ENCODE data around the gene GZF1.

Gene GZF1

GRCh38 chr20:23361476-23362391 is at the start of gene GZF1:
GZF1 (plus strand) TSS chr20:23362182; CDS start chr20:23364384, 2,202 bp downstream.
- no peak for FAIRE-seq

GRCh38 chr20:23313271-23313670 is 48.7 kb upstream of the GZF1 start:
- FAIRE-seq = no peak

- FAIRE-seq = no peak
These were observed 47.3 kb upstream of the GZF1 start for GRCh38 chr20:23314699-23315098.

DNA sequence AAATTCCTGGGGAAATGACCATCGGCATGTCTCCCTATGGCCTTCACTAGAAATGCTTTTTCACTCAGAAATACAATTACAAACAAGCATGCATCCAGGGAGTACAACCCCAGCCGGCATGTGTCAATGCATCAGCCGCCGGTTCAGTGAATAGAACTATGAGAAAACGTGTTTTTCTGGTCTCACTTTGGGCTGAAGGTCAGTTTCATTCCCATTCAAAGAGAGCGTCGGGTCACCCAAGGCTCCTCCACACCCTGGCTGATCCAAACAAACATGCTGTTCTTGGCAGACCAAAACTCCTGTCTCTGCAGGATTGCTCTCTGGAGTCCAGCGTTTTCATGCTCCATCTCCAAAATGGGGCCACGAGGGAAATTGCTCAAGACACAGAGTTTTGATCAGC is 46.9 kb upstream of the GZF1 start:
- FAIRE-seq = no peak

- FAIRE-seq = no peak
These were observed 45.4 kb upstream of the GZF1 start for GRCh38 chr20:23316626-23317025.

DNA sequence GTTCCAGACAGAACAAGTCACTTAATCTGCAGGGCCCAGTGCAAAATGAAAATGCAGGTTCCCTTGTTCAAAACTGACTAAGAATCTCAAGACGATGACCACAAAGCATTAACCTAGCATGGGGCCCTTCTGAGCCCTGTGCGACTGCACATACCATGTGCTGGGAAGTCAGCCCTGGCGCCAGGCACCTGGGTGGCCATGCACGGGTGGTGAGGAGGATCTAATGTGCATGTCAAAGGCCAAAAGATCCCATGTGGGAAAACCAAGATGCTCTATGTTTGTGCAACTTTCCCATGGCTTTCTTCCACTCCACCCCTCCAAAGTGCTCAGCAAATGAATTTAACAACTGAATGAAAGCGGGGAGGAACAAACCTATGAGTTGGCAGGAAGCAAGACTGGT is 44.9 kb upstream of the GZF1 start:
- FAIRE-seq = no peak

DNA sequence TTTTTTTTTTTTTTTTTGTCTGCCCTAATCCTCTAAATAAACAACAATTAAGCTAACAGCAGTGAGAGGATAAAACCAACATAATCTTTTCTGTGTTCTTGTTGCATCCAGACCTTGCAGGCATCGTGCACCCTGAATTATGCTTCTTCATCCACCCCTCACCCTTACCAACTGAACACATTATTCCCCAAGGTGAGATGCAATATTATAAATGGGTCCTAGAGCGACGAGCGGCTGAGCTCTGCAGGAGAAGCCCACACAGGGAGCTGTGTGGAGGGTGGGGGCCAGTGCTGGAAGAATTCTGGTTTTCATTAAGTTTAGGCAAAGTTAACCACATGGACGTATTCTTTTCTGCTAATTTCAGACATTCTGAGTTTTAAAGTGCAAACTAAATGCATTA is 43.6 kb upstream of the GZF1 start:
- FAIRE-seq = no peak

GRCh38 chr20:23320317-23320716 is 41.7 kb upstream of the GZF1 start:
- no peak for FAIRE-seq

GRCh38 chr20:23325107-23325506 is 36.9 kb upstream of the GZF1 start:
- FAIRE-seq = no peak

GRCh38 chr20:23326774-23327173 is 35.2 kb upstream of the GZF1 start:
- FAIRE-seq = no peak

DNA sequence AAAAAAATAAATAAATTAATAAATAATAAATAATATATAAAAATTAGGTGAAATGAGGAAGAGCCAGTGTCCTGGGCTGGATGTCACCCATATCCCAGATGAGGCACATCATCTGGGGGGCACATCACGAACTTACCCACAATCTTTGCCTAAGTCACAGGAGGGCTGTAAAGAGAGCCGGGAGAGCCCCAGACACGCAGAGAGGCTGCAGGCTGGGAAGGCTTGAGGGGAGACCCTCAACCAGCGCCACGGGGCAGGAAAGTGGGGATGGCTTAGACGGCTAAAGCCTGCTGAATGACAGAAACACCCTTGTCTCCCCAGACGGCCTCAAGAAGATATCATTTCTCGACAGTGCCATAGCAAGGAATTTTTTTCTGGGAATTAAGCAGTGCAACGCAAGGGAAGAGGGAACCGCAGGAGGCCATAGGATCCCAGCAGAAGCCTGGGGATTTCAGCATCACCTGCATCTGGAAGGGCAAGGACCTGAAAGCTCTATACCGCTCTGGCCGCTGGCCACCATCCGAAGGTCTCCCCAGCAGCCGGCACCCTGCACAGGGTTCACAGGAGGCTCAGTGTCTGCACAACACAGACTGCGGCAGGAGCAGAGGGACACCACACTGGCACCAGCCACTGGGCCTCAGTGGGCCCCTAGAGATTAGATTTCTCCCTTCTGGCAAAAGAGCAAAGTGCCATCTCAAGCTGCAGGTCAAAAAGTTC is 34.2 kb upstream of the GZF1 start:
- no peak for FAIRE-seq

- FAIRE-seq = no peak
These were observed 30.3 kb upstream of the GZF1 start for GRCh38 chr20:23331450-23332350.

GRCh38 chr20:23332467-23332866 is 29.5 kb upstream of the GZF1 start:
- FAIRE-seq = no peak

- FAIRE-seq = no peak
These were observed 27.9 kb upstream of the GZF1 start for GRCh38 chr20:23334111-23334510.

DNA sequence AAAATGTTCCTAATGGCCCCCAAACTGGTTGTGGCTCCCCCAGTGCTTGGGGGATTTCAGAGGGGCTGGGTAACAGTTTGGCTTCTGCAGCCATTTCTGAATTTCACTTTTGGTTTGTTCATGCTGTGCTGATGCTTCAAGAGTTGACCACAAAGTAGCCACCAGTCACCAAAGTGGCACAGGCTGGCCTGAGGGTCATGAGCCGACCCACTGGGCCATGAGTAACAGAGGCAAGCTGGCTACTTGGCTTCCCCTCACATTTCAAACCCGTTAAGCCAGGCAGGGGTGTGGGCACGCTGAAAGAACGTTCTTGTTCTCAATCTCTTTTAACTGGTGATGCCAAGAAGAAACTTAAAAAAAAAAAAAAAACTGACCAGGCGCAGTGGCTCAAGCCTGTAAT is 26.5 kb upstream of the GZF1 start:
- FAIRE-seq = no peak

DNA sequence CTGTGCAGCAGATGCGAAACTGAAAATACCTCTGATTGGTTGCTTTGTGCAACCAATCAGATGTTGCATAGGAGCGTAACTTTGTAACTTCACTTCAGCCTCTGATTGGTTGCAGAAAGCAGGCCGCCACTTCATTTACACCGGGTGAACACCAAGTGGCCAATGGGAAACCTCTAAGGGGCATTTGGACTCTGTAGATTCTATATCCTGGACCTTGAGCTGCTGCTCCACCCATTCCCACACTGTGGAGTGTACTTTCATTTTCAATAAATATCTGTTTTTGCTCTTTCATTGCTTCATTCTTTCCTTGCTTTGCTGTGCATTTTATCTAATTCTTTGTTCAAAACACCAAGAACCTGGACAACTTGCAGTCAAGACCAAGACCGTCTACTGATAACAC is 25.5 kb upstream of the GZF1 start:
- FAIRE-seq = no peak

GRCh38 chr20:23337312-23337711 is 24.7 kb upstream of the GZF1 start:
- no peak for FAIRE-seq

GRCh38 chr20:23339986-23340385 is 22.0 kb upstream of the GZF1 start:
- FAIRE-seq = no peak

GRCh38 chr20:23340524-23340923 is 21.5 kb upstream of the GZF1 start:
- FAIRE-seq = peak; percentile 17

GRCh38 chr20:23341073-23341472 is 20.9 kb upstream of the GZF1 start:
- no peak for FAIRE-seq

DNA sequence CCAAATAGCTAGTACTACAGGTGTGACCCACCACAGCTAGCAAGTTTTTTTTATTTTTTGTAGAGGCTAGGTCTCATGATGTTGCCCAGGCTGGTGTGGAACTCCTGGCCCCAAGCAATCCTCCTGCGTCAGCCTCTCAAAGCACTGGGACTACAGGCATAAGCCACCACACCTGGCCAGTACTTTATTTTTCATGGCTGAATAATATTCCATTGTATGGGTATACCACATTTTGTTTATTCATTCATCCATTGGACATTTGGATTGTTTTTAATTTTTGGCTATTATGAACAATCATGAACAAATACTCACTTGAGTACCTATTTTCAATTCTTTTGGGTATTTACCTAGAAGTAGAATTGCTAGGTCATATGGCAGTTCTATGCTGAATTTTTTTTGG is 18.4 kb upstream of the GZF1 start:
- no peak for FAIRE-seq

- no peak for FAIRE-seq
These were observed 17.6 kb upstream of the GZF1 start for GRCh38 chr20:23344336-23344735.

DNA sequence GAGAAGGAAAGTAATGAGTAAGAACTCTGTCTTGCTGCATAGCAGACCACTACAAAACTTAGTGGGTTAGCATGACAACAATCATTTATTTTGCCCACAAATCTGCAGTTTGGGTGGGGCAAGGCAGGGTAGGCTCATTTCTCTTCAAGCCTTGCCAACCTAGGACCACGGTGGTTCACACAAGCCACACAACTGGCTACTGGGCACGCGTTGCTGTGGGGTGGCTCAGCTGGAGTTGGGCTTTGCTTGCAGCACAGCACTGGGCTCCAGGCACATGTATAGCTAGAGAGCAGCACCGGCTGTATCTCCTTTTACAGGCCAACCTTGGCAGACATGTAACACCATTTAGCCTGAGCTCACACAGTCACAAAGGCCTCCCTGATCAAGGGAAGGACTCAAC is 16.0 kb upstream of the GZF1 start:
- FAIRE-seq = no peak
